HG03103 (cell line): ENCODE data around the gene GCNT2.
"Not testable (repeated sequence)": the region's sequence is repeated elsewhere in the genome, so short reads cannot be mapped to it uniquely, and the experiment has no call there.

Experiments
- ATAC-seq: cut with Tn5 transposase; IDR thresholded peaks from one replicate; pipeline ENCODE4 v1.9.1; 2021; ENCODE audit warnings: low read depth; ENCODE audit not compliant: unreplicated experiment

Gene GCNT2

GRCh38 chr6:10599046-10599445, 77.9 kb downstream of the GCNT2 start:
- no peak for ATAC-seq

GRCh38 chr6:10600681-10601080, 79.5 kb downstream of the GCNT2 start:
- ATAC-seq: not testable (repeated sequence)

- no peak for ATAC-seq
Observed at GRCh38 chr6:10603219-10603618, 82.1 kb downstream of the GCNT2 start.

- no peak for ATAC-seq
Observed at GRCh38 chr6:10609038-10609437, 87.9 kb downstream of the GCNT2 start.

DNA sequence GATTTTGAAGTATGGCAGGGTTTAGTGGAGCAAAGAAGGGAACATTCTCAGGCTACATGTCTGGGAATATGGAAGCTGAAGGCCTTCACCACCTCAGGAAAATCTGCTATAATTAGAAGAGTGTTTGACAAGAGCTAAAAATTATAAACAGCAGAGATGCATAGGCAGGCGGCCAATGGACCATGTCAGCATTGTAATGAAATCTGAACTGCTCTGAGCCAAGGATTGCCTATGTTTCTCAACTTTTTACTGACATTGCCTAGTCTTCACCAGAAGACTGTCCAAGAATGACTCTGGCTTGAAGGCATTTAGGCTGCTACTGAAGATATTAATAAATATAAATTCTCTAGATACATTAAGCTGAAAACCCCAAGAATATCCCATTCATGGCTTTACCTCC, 89.1 kb downstream of the GCNT2 start:
- no peak for ATAC-seq

- no peak for ATAC-seq
Observed at GRCh38 chr6:10612161-10612560, 91.0 kb downstream of the GCNT2 start.

- ATAC-seq: no peak
Observed at GRCh38 chr6:10613077-10613476, 91.9 kb downstream of the GCNT2 start.

- ATAC-seq: no peak
Observed at GRCh38 chr6:10613723-10614122, 92.6 kb downstream of the GCNT2 start.

- no peak for ATAC-seq
Observed at GRCh38 chr6:10615675-10616074, 94.5 kb downstream of the GCNT2 start.

DNA sequence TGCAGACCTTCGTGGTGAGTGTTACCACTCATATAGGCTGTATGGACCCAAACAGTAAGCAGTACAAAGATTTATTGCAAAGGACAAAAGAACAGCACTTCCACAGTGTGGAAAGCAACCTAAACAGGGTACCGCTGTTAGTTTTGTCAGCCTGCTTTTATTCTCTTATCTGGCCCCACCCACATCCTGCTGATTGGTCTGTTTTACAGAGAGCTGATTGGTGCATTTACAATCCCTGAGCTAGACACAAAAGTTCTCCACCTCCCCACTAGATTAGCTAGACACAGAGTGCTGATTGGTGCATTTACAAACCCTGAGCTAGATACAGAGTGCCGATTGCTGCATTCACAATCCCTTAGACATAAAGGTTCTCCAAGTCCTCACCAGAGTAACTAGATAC, 95.1 kb downstream of the GCNT2 start:
- ATAC-seq: not testable (repeated sequence)

GRCh38 chr6:10617008-10617696, 96.0 kb downstream of the GCNT2 start:
- no peak for ATAC-seq

DNA sequence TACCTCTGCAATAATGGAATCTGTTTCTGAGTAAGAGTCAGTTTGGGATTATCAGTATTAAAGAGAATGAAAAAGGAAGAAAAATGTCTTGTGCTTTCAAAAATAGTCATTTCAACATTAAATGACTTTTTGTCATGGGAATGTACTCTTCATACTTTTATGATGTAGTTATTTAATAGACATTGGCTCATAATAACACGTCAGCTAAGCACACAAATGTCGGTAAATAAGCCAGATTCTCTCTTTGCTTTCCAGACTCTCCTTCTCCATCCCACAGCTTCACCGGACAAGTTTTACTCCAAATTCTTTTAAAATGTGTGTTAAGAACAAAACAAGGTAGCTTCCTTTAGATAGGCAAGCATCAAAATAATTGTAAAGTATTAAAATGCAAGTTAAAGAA, 97.3 kb downstream of the GCNT2 start:
- ATAC-seq: no peak

DNA sequence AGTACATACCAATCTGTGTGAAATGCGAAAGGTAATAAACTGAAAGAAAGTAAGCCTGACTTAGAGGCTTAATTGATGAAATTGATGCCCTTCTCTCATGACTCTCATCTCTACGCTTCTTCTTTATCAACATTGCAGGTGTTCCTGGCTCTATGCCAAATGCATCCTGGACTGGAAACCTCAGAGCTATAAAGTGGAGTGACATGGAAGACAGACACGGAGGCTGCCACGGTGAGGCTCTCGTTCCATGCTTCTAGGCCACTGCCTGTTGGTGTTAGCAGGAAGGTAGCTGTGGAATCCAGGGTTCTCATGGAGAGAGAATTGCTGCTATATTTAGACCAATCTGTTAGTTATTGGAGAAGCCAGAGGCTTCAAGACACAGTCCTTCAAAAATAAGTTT, 100.1 kb downstream of the GCNT2 start:
- no peak for ATAC-seq

GRCh38 chr6:10621847-10622246, 100.7 kb downstream of the GCNT2 start:
- no peak for ATAC-seq

- no peak for ATAC-seq
Observed at GRCh38 chr6:10624836-10625235, 103.7 kb downstream of the GCNT2 start.

- ATAC-seq: no peak
Observed at GRCh38 chr6:10626154-10626741, 105.1 kb downstream of the GCNT2 start.

GRCh38 chr6:10627800-10628199, 106.6 kb downstream of the GCNT2 start:
- ATAC-seq: no peak

- ATAC-seq: no peak
Observed at GRCh38 chr6:10630178-10630577, 109.0 kb downstream of the GCNT2 start.

- peak; percentile 98 for ATAC-seq
Observed at GRCh38 chr6:10633216-10633615, 112.1 kb downstream of the GCNT2 start.

- no peak for ATAC-seq
Observed at GRCh38 chr6:10640412-10640811, 119.3 kb downstream of the GCNT2 start.

DNA sequence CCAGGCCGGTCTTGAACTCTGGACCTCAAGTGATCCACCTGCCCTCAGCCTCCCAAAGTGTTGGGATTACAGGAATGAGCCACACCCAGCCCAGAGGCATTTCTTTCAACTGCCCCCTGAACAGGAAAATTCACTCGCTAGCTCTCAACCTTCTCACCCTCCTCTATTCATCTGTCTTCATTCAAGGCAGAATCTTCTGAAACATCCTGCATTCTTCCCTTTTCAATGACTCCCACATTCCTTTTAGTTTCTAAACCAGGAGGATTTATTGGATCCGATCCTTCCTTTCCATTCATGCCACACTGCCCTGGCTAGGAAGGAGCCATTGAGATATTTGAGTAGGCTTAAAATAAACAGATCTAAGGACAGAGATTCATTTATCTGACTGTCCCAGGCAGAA, 120.4 kb downstream of the GCNT2 start:
- ATAC-seq: no peak

- ATAC-seq: peak; percentile 94
Observed at GRCh38 chr6:10643201-10643651, 122.1 kb downstream of the GCNT2 start.
